ENCODE measurements around the gene SRGAP3. TPM values are rescaled to one million over a fixed set of nuclear protein-coding genes. Genes with fewer than 3 reads are reported as not detected.

Gene SRGAP3
- total and polyA plus RNA-seq, 2 donors (not counting 1 experiment from before 2014, with no cell fraction given): 0.92 to 12.4 TPM

GRCh38 chr3:9013782-9014563 lies 235.5 kb downstream of the SRGAP3 start:
- H2AFZ ChIP-seq (ENCODE audit: low read length): no peak overlapping the region
- H3K79me2 ChIP-seq (ENCODE audit: control insufficient read depth, insufficient read depth, low read length): no peaks in the 10 kb centered on the region
- no peaks in the 10 kb centered on the region for H3K36me3 ChIP-seq (ENCODE audit: control insufficient read depth, insufficient read depth, low read length)
- H3K9me3 ChIP-seq (ENCODE audit: control insufficient read depth, insufficient read depth, low read depth, low read length): no peaks in the 10 kb centered on the region
- TF ChIP-seq EZH2 (IDR thresholded peaks at IDR 0.05; ENCODE audit: low read length, missing control alignments): no peak
- no peak for TF ChIP-seq CTCF (conservative IDR thresholded peaks at IDR 0.05 in 1 of 2, IDR thresholded peaks at IDR 0.05 in 1 of 2; ENCODE audit: low read depth in 1 of 2, low read length in 2 of 2)
- no peaks in the 10 kb centered on the region for H3K27me3 ChIP-seq (ENCODE audit: control insufficient read depth, insufficient read depth, low read length)
- DNase-seq (ENCODE audit: low read depth in 2 of 2): peak; percentile 4 to 13
- H4K20me1 ChIP-seq (ENCODE audit: control insufficient read depth, extremely low read depth, insufficient read depth, low read length): no peaks in the 10 kb centered on the region
- no peak overlapping the region for H3K9ac ChIP-seq (ENCODE audit: insufficient read depth, low read length)
- H3K4me1 ChIP-seq (ENCODE audit: control insufficient read depth, extremely low read depth, insufficient read depth, low read length): no peaks in the 10 kb centered on the region
- H3K4me3 ChIP-seq (replicated peaks in 1 of 4; ENCODE audit: control extremely low read depth in 1 of 4, insufficient read depth in 1 of 4, low read depth in 3 of 4, low read length in 4 of 4): no peak overlapping the region
- H3K4me2 ChIP-seq (ENCODE audit: extremely low read depth, insufficient read depth, low read length): no peak overlapping the region
- no peak overlapping the region for H3K27ac ChIP-seq (ENCODE audit: insufficient read depth, low read length)

GRCh38 chr3:9012521-9012920 lies 236.9 kb downstream of the SRGAP3 start:
- Histone ChIP-seq H2AFZ (ENCODE audit: low read length) (no peak overlapping the region), H3K4me1 (ENCODE audit: control insufficient read depth, extremely low read depth, insufficient read depth, low read length) (no peaks in the 10 kb centered on the region), H3K4me2 (ENCODE audit: extremely low read depth, insufficient read depth, low read length) (no peak overlapping the region), H3K9ac (ENCODE audit: insufficient read depth, low read length) (no peak overlapping the region), H3K4me3 (replicated peaks in 1 of 4; ENCODE audit: control extremely low read depth in 1 of 4, insufficient read depth in 1 of 4, low read depth in 3 of 4, low read length in 4 of 4) (no peak overlapping the region), H3K36me3 (ENCODE audit: control insufficient read depth, insufficient read depth, low read length) (no peaks in the 10 kb centered on the region), H3K27ac (ENCODE audit: insufficient read depth, low read length) (no peak overlapping the region), H4K20me1 (ENCODE audit: control insufficient read depth, extremely low read depth, insufficient read depth, low read length) (no peaks in the 10 kb centered on the region), H3K27me3 (ENCODE audit: control insufficient read depth, insufficient read depth, low read length) (no peaks in the 10 kb centered on the region), H3K9me3 (ENCODE audit: control insufficient read depth, insufficient read depth, low read depth, low read length) (no peaks in the 10 kb centered on the region), H3K79me2 (ENCODE audit: control insufficient read depth, insufficient read depth, low read length) (no peaks in the 10 kb centered on the region)
- TF ChIP-seq EZH2 (IDR thresholded peaks at IDR 0.05; ENCODE audit: low read length, missing control alignments) (no peak), CTCF (conservative IDR thresholded peaks at IDR 0.05 in 1 of 2, IDR thresholded peaks at IDR 0.05 in 1 of 2; ENCODE audit: low read depth in 1 of 2, low read length in 2 of 2) (no peak)
- DNase-seq (ENCODE audit: low read depth in 2 of 2): no peak

- TF ChIP-seq EZH2 (IDR thresholded peaks at IDR 0.05; ENCODE audit: low read length, missing control alignments) (no peak), CTCF (conservative IDR thresholded peaks at IDR 0.05 in 1 of 2, IDR thresholded peaks at IDR 0.05 in 1 of 2; ENCODE audit: low read depth in 1 of 2, low read length in 2 of 2) (no peak)
- Histone ChIP-seq H3K4me1 (ENCODE audit: control insufficient read depth, extremely low read depth, insufficient read depth, low read length) (no peaks in the 10 kb centered on the region), H2AFZ (ENCODE audit: low read length) (no peak overlapping the region)
Observed at GRCh38 chr3:9009976-9010545, 239.4 kb downstream of the SRGAP3 start.

More at GRCh38 chr3:9009976-9010545, 239.4 kb downstream of the SRGAP3 start:
- Histone ChIP-seq H3K27me3 (ENCODE audit: control insufficient read depth, insufficient read depth, low read length) (no peaks in the 10 kb centered on the region), H3K79me2 (ENCODE audit: control insufficient read depth, insufficient read depth, low read length) (no peaks in the 10 kb centered on the region), H3K36me3 (ENCODE audit: control insufficient read depth, insufficient read depth, low read length) (no peaks in the 10 kb centered on the region), H4K20me1 (ENCODE audit: control insufficient read depth, extremely low read depth, insufficient read depth, low read length) (no peaks in the 10 kb centered on the region), H3K27ac (ENCODE audit: insufficient read depth, low read length) (no peak overlapping the region), H3K9ac (ENCODE audit: insufficient read depth, low read length) (no peak overlapping the region), H3K4me3 (replicated peaks in 1 of 4; ENCODE audit: control extremely low read depth in 1 of 4, insufficient read depth in 1 of 4, low read depth in 3 of 4, low read length in 4 of 4) (no peak overlapping the region), H3K9me3 (ENCODE audit: control insufficient read depth, insufficient read depth, low read depth, low read length) (no peaks in the 10 kb centered on the region), H3K4me2 (ENCODE audit: extremely low read depth, insufficient read depth, low read length) (no peak overlapping the region)
- DNase-seq (ENCODE audit: low read depth in 2 of 2): no peak
